IMR-90 (cell line): ENCODE measurements around the gene DLX1. TPM values are rescaled to one million over a fixed set of nuclear protein-coding genes. Genes with fewer than 3 reads are reported as not detected.

Experiments used
- ATAC-seq: fragments of 200-7000 bp; cut with Tn5 transposase; 2 replicates; pipeline ENCODE4 v1.9.1; 2020; ENCODE audit warnings: low read depth, mild to moderate bottlenecking, moderate library complexity
- BruUV-seq: library from RNA; stranded (reverse); fragments of 400-500 nt; replicated peaks from 2 replicates; lab custom pipeline; 2021; lab: Mats Ljungman, UMichigan
- CTCF ChIA-PET: fragments of 300-600 bp; formaldehyde crosslinking; extraction: SDS; loops from one replicate; lab custom pipeline; 2021; ENCODE audit warnings: antibody characterized with exemption; lab: Yijun Ruan, JAX
- POLR2A ChIA-PET: fragments of 300-600 bp; sonication (Branson Sonifier 250); formaldehyde crosslinking; loops from one replicate; lab custom pipeline; 2022; ENCODE audit warnings: antibody characterized with exemption; ENCODE audit not compliant: unreplicated experiment; lab: Charles Lee
- DNase-seq: peaks from one replicate; pipeline ENCODE4 v3.0.0; 2013
- H2AFZ ChIP-seq: replicated peaks from 2 replicates; pipeline ENCODE3; 2013; ENCODE audit warnings: low read length, mild to moderate bottlenecking; ENCODE audit not compliant: poor library complexity
- H2AK5ac ChIP-seq: 2 replicates; pipeline ENCODE4 v1.6.1; 2013; ENCODE audit warnings: low read depth, low read length, inconsistent platforms
- H2AK9ac ChIP-seq: replicated peaks from 2 replicates; pipeline ENCODE3; 2013; ENCODE audit warnings: mild to moderate bottlenecking, low read depth, low read length, moderate library complexity; ENCODE audit not compliant: poor library complexity
- H2BK120ac ChIP-seq: 2 replicates; pipeline ENCODE4 v1.6.1; 2013; ENCODE audit warnings: low read depth, low read length, inconsistent platforms
- H2BK15ac ChIP-seq: 3 replicates; pipeline ENCODE4 v1.6.1; 2013; ENCODE audit warnings: low read depth, low read length, inconsistent platforms
- H2BK20ac ChIP-seq: 2 replicates; pipeline ENCODE4 v1.6.1; 2013; ENCODE audit warnings: low read depth, mild to moderate bottlenecking, inconsistent platforms, low read length, moderate library complexity
- H2BK5ac ChIP-seq: 2 replicates; pipeline ENCODE4 v1.6.1; 2013; ENCODE audit warnings: mild to moderate bottlenecking, low read depth, low read length, inconsistent platforms; ENCODE audit not compliant: poor library complexity, severe bottlenecking
- H3K14ac ChIP-seq: replicated peaks from 2 replicates; pipeline ENCODE4 v1.6.1; 2013; ENCODE audit warnings: low read depth, low read length, inconsistent platforms
- H3K18ac ChIP-seq: 2 replicates; pipeline ENCODE4 v1.6.1; 2013; ENCODE audit warnings: low read depth, low read length, control low read depth
- H3K23ac ChIP-seq: 2 replicates; pipeline ENCODE4 v1.6.1; 2013; ENCODE audit warnings: low read depth, low read length, inconsistent platforms
- H3K27ac ChIP-seq: 2 replicates; pipeline ENCODE4 v1.5.1; 2013; ENCODE audit warnings: mild to moderate bottlenecking, control low read depth, low read length; ENCODE audit not compliant: insufficient read depth
- H3K27me3 ChIP-seq: 2 replicates; pipeline ENCODE4 v1.6.1; 2013; ENCODE audit warnings: low read length; ENCODE audit not compliant: control insufficient read depth, insufficient read depth
- H3K36me3 ChIP-seq: 2 replicates; pipeline ENCODE4 v1.6.1; 2013; ENCODE audit warnings: low read length, mixed read lengths; ENCODE audit not compliant: control insufficient read depth, insufficient read depth
- H3K4ac ChIP-seq: 2 replicates; pipeline ENCODE4 v1.6.1; 2013; ENCODE audit warnings: low read depth, low read length, inconsistent platforms
- H3K4me1 ChIP-seq: 2 replicates; pipeline ENCODE4 v1.6.1; 2013; ENCODE audit warnings: low read length, mixed read lengths; ENCODE audit not compliant: control insufficient read depth, insufficient read depth
- H3K4me2 ChIP-seq: 2 replicates; pipeline ENCODE4 v1.6.1; 2013; ENCODE audit warnings: low read depth, mild to moderate bottlenecking, control low read depth, low read length, moderate library complexity
- H3K4me3 ChIP-seq: 2 replicates; pipeline ENCODE4 v1.5.1; 2013; ENCODE audit warnings: low read depth, mild to moderate bottlenecking, control low read depth, low read length, moderate library complexity; ENCODE audit not compliant: insufficient read depth
- H3K56ac ChIP-seq: 2 replicates; pipeline ENCODE4 v1.6.1; 2013; ENCODE audit warnings: low read length, inconsistent platforms; ENCODE audit not compliant: insufficient read depth; ENCODE audit errors: extremely low read depth
- H3K79me1 ChIP-seq, 2 experiments: 2 replicates each; pipeline ENCODE4 v1.6.1; 2013; ENCODE audit warnings: low read length in 2 of 2, inconsistent platforms in 1 of 2, low read depth in 1 of 2
- H3K9ac ChIP-seq: 2 replicates; pipeline ENCODE4 v1.6.1; 2013; ENCODE audit warnings: low read depth, low read length, control low read depth
- H3K9me1 ChIP-seq: 2 replicates; pipeline ENCODE4 v1.6.1; 2013; ENCODE audit warnings: low read length, inconsistent platforms; ENCODE audit not compliant: insufficient read depth
- H3K9me3 ChIP-seq: 2 replicates; pipeline ENCODE4 v1.6.1; 2013; ENCODE audit warnings: low read length; ENCODE audit not compliant: control insufficient read depth, insufficient read depth
- H4K20me1 ChIP-seq: 2 replicates; pipeline ENCODE4 v1.6.1; 2013; ENCODE audit warnings: low read length, inconsistent platforms; ENCODE audit not compliant: insufficient read depth
- H4K5ac ChIP-seq: 2 replicates; pipeline ENCODE4 v1.6.1; 2013; ENCODE audit warnings: mild to moderate bottlenecking, low read depth, low read length, control low read depth
- H4K8ac ChIP-seq, 2 experiments: 2 replicates each; pipeline ENCODE4 v1.6.1; 2013; ENCODE audit warnings: low read depth in 2 of 2, low read length in 2 of 2, control low read depth in 1 of 2, inconsistent platforms in 1 of 2
- H4K91ac ChIP-seq: 2 replicates; pipeline ENCODE4 v1.6.1; 2013; ENCODE audit warnings: low read depth, low read length, inconsistent platforms; ENCODE audit not compliant: insufficient read depth
- BHLHE40 ChIP-seq: fragments of 150-350 bp; IDR thresholded peaks from 2 replicates; pipeline ENCODE4 v1.6.1; 2016; ENCODE audit warnings: mild to moderate bottlenecking, low read depth, low read length
- CEBPB ChIP-seq: IDR thresholded peaks from 2 replicates; pipeline ENCODE4 v1.6.1; 2012; ENCODE audit warnings: low read depth, low read length, improper control_type of control experiment
- CHD1 ChIP-seq: IDR thresholded peaks from 2 replicates; pipeline ENCODE4 v1.6.1; 2012; ENCODE audit warnings: low read depth, low read length, improper control_type of control experiment
- FOS ChIP-seq: fragments of 150-350 bp; IDR thresholded peaks from 2 replicates; pipeline ENCODE4 v1.6.1; 2016; ENCODE audit warnings: low read depth, low read length
- POLR2A ChIP-seq: IDR thresholded peaks from 2 replicates; pipeline ENCODE4 v1.6.1; 2012; ENCODE audit warnings: mild to moderate bottlenecking, low read depth, low read length
- RFX5 ChIP-seq: IDR thresholded peaks from 2 replicates; pipeline ENCODE4 v1.8.0; 2012; ENCODE audit warnings: low read depth, mild to moderate bottlenecking, low read length, moderate library complexity
- WGBS, 2 experiments: methylation state at CpG; one replicate each; pipeline versions ENCODE4 v1.1.5 to v1.1.7; 2013; ENCODE audit warnings: missing lambda C conversion rate in 2 of 2; ENCODE audit not compliant: insufficient read length in 1 of 2; ENCODE audit errors: extremely low coverage in 2 of 2; 5-methylcytosine and 5-hydroxymethylcytosine counted together
- dilution Hi-C: fragments of 300-500 bp; cut with HindIII; formaldehyde crosslinking; loops from one replicate; pipeline ENCODE4 v1.14.3; 2018; ENCODE audit warnings: low sequenced_read_pairs; ENCODE audit not compliant: unreplicated experiment
- in situ Hi-C: fragments of 300-500 bp; cut with MboI; formaldehyde crosslinking; loops from 3 replicates; pipeline ENCODE4 v1.14.3; 2019; ENCODE audit warnings: low sequenced_read_pairs, inconsistent platforms, mixed read lengths
- intact Hi-C: fragments of 100-400 bp; cut with micrococcal nuclease; formaldehyde crosslinking; loops from 2 replicates; pipeline ENCODE4 v1.10.0; 2022
- polyA plus RNA-seq, 3 experiments: library from polyadenylated mRNA; depleted of rRNA; stranded (reverse); fragments of >200 nt; gene quantifications; 2 replicates each; pipeline ENCODE4 v1.2.3, GENCODE V29; 2012; ENCODE audit warnings: low replicate concordance in 1 of 3
- total RNA-seq: library from RNA; depleted of rRNA; stranded (reverse); fragments of >200 nt; gene quantifications from 2 replicates; pipeline ENCODE4 v1.2.3, GENCODE V29; 2012
- TF ChIP-seq, protein P1 (sequence below): fragments of 150-350 bp; IDR thresholded peaks from 2 replicates; pipeline ENCODE4 v1.6.1; 2016; ENCODE audit warnings: low read depth, mild to moderate bottlenecking, low read length, moderate library complexity, borderline replicate concordance
- TF ChIP-seq, protein P2 (sequence below): conservative IDR thresholded peaks from 2 replicates; pipeline ENCODE4 v1.5.1; 2012; ENCODE audit warnings: mild to moderate bottlenecking, low read depth, low read length, improper control_type of control experiment

DLX1 gene
- total and polyA plus RNA-seq, 2 of the 4 experiments (the other 2 are of a cell fraction) = 0.36 to 2.2 TPM

DNA sequence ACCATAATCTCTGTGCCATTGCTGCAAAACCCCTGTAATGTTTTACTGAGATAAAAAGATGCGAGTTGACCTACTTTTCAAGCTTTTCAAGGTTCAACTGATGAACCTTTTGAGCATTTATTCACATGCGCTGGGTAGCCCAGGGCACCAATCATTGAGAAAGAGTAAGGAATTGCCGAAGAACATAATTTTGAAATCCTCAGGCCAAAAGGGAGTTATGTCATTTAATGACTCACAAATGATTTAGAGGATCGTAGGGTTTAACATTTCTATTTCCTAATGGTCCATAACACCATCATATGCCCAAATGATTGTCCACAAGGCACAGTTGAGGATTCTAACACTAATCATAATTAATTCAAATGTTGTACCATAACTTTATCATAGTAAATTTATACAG lies 20.2 kb upstream of the DLX1 start:
- H2BK15ac ChIP-seq = no peak overlapping the region
- CTCF ChIA-PET = no interaction called here
- WGBS, 2 experiments = no CpG with 5 or more reads among the region's 4 CpGs
- in situ Hi-C loops = no loop called here
- no peaks in the 10 kb centered on the region for H3K36me3 ChIP-seq
- H2BK120ac ChIP-seq = no peak overlapping the region
- H3K79me1 ChIP-seq = no peaks in the 10 kb centered on the region
- H3K4ac ChIP-seq = no peak overlapping the region
- H4K91ac ChIP-seq = no peak overlapping the region
- no peak overlapping the region for H2AK5ac ChIP-seq
- H3K9me1 ChIP-seq = no peaks in the 10 kb centered on the region
- ATAC-seq (no peak), DNase-seq (no peak)
- no peaks in the 10 kb centered on the region for H3K4me1 ChIP-seq
- H4K20me1 ChIP-seq = no peaks in the 10 kb centered on the region
- intact Hi-C loops = no loop called here
- H3K4me2 ChIP-seq = no peak overlapping the region
- H2BK20ac ChIP-seq = no peak overlapping the region
- POLR2A ChIA-PET = no interaction called here
- no peak overlapping the region for H2BK5ac ChIP-seq
- H3K27ac ChIP-seq = no peak overlapping the region
- BruUV-seq = no TSS peak
- H3K4me3 ChIP-seq = no peak overlapping the region
- H3K56ac ChIP-seq = no peak overlapping the region
- no peak overlapping the region for H3K14ac ChIP-seq
- H3K18ac ChIP-seq = no peak overlapping the region
- H4K5ac ChIP-seq = no peak overlapping the region
- no peak overlapping the region for H4K8ac ChIP-seq
- no peaks in the 10 kb centered on the region for H3K9me3 ChIP-seq
- dilution Hi-C loops = no loop called here
- no peak overlapping the region for H2AK9ac ChIP-seq
- no peaks in the 10 kb centered on the region for H3K27me3 ChIP-seq
- H3K23ac ChIP-seq = no peak overlapping the region
- no peak overlapping the region for H3K9ac ChIP-seq
- TF ChIP-seq, protein P1, sequence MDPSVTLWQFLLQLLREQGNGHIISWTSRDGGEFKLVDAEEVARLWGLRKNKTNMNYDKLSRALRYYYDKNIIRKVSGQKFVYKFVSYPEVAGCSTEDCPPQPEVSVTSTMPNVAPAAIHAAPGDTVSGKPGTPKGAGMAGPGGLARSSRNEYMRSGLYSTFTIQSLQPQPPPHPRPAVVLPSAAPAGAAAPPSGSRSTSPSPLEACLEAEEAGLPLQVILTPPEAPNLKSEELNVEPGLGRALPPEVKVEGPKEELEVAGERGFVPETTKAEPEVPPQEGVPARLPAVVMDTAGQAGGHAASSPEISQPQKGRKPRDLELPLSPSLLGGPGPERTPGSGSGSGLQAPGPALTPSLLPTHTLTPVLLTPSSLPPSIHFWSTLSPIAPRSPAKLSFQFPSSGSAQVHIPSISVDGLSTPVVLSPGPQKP = no peak
- TF ChIP-seq FOS (no peak), CEBPB (no peak), BHLHE40 (no peak), CHD1 (no peak), RFX5 (no peak), POLR2A (no peak)
- TF ChIP-seq, protein P2, sequence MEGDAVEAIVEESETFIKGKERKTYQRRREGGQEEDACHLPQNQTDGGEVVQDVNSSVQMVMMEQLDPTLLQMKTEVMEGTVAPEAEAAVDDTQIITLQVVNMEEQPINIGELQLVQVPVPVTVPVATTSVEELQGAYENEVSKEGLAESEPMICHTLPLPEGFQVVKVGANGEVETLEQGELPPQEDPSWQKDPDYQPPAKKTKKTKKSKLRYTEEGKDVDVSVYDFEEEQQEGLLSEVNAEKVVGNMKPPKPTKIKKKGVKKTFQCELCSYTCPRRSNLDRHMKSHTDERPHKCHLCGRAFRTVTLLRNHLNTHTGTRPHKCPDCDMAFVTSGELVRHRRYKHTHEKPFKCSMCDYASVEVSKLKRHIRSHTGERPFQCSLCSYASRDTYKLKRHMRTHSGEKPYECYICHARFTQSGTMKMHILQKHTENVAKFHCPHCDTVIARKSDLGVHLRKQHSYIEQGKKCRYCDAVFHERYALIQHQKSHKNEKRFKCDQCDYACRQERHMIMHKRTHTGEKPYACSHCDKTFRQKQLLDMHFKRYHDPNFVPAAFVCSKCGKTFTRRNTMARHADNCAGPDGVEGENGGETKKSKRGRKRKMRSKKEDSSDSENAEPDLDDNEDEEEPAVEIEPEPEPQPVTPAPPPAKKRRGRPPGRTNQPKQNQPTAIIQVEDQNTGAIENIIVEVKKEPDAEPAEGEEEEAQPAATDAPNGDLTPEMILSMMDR = no peak
- H2AFZ ChIP-seq = no peak overlapping the region
